HG03139 (cell line): ENCODE measurements around the gene CEP170B.
"Not testable (repeated sequence)": the region's sequence is repeated elsewhere in the genome, so short reads cannot be mapped to it uniquely, and the experiment has no call there.

Experiments used
- ATAC-seq: cut with Tn5 transposase; IDR thresholded peaks from one replicate; pipeline ENCODE4 v1.9.1; 2021; ENCODE audit not compliant: unreplicated experiment

The CEP170B gene

DNA sequence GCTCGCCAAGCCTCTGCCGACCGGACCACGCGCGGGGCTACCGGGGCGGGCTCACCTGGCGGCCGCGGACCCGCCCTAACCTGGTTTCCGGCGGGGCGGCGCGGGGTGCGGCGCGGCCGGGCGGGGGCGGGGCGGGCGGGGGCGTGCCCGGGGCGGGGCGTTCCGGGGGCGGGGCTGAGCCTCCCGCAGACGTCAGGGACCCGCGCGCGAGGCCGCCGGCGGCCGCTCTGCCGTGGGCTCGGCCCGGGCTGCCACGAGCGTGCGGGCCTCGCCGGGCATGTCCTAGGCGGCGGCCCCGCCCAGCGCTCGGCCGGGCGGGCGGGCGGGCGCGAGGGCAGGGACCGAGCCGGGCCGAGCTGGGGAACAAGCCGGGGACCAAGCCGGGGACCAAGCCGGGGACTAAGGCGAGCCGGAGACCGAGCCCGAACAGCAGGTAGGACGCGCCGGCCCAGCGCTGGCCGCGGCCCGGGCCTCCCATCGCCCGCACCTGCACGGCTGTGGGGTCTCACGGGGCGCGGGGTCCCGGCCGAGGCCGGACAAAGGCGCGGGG is at the start of gene CEP170B:
Gene CEP170B, plus strand, starts transcription at position 188 of the 550 bp plus-strand sequence. CDS start 3,183 bp downstream, outside the sequence.
- peak; percentile 51 for ATAC-seq

DNA sequence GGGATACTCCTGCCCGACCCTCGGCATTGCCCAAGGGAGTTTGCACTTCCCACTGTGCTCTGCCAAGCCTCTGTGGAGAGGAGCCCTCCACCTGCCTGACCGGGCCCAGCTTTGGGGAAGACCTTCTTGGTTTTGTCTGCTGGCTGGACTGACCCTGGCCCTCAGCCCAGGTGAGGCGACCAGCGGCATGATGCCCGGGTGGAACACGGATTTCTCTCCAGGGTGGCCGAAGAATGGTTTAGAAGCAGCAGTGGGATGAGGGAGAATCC is 48.5 kb upstream of the CEP170B start:
- no peak for ATAC-seq

DNA sequence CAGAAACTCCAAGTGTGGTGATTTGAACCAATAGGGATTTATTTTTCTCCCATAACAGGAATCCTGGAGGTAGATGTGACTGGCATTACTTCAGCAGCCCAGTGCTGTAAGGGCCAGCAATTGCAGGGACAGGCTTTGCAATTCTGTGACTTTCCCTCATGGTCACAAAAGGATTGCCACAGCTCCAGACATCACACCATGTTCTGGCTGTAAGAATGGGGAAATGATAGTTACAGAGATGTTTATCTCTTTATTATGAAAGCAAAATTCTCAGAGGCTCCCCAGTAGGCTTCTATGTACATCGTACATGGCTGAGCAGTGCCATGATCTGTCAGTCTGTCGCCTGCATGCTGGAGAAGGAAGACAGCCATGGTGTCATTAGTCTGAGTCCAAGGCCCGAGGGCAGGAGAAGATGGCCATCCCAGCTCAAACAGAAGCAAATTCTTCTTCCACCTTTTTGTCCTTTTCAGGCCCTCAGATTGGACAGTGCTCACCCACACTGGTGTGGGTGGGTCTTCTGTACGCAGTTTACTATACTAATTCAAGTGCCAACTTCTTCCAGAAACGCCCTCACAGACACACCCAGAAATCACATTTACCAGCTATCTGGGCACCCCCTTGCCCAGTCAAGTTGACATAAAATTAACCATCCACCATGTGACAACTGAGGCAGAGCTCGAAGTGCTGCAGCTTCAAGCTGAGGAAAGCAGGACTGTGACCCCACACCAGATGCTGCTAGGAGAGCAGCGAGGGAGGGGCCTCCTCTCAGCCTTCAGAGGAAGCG is 46.9 kb upstream of the CEP170B start:
- no peak for ATAC-seq

DNA sequence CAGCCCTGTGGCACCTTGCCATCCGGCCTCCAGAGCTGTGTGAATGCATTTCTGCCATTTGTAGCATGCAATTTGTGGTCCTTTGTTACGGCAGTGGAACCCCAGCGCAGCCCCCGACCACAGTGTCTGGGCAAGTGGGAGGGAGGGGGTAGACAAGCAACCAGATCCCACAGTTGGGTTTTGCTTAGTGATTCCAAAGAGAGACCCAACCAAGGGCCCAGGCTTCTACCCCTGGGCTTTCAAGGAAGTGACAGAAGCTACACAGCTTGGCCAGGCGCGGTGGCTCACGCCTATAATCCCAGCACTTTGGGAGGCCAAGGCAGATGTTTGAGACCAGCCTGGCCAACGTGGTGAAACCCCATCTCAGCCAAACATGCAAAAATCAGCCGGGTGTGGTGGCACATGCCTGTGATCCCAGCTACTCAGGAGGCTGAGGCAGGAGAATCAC is 46.3 kb upstream of the CEP170B start:
- ATAC-seq = no peak

DNA sequence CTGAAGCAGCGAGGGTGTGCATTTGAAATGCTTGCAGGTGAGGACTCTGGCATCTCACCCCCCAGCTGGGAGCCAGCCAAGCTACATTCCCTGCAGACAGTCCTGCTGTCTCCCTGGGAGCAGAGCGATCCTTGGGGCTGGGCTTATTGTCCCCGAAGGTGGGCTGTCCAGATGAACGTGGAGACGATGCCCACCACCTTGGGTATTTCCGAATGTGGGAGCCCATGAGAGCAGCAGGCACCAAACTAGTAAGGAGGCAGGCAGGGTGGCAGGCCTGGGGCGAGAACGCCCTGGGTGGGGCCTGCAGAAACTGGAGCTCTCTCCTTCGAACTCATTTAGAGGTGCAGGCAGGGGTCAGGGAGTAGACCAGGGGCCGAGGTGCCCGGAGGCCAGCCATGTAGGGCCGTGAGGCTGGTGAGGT is 45.7 kb upstream of the CEP170B start:
- no peak for ATAC-seq

DNA sequence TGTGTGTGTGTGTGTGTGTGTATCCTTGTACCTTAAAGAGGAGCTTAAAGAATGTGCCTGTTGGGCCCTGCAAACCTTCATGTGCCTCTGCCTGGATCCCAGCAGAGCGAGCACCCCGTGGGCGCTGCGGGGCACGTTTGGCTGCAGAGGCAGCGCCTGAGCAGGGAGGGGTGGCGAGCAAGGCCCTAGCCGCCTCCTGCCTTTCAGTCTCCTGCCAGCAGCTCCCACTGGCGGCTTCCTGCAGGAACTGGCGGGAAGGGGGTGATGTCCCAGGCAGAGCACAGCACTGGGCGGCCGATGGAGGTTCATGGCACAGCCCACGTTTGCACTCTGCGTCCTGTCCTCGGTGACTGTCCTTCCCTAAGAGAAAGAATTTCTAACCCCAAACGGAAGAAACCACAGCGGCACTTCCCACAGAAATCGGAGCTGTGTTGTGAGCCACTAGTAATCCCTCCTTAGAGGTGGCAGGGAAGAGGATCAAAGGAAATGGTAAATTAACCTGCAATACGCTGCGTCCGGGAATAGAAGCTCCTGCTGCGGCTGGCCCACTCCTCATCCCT is 44.3 kb upstream of the CEP170B start:
- ATAC-seq = no peak

DNA sequence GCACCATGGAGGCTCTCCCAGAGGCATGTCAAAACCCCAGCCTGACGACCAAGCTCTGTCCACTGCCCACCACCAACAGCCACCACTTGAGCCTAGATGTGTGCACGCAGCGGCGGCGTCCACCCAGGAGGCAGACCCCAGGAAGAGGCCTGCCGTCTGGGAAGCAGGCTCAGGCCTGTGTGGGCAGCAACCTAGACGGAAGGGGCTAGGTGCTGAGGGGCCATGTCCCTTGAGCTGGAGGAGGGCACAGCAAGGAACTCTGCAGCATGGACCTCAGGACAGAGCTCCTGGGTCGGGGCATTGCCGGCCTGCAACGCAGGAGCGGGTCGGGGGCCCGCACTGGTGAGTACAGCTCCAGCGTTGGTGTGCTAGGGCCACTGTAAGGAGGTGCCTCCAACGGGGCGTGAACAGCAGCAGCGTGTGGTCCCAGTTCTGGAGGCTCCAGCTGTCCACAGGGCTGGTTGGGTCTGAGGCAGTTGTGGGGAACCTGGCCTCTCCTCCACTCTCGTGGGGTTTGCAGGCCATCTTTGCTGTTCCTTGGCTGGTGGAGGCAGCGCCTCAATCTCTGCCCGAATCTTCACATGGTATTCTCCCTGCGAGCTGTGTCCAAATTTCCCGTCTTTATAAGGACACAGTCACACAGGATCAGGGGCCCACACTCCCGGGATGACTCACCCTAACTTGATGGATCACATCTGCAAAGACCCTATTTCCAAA is 43.7 kb upstream of the CEP170B start:
- no peak for ATAC-seq

DNA sequence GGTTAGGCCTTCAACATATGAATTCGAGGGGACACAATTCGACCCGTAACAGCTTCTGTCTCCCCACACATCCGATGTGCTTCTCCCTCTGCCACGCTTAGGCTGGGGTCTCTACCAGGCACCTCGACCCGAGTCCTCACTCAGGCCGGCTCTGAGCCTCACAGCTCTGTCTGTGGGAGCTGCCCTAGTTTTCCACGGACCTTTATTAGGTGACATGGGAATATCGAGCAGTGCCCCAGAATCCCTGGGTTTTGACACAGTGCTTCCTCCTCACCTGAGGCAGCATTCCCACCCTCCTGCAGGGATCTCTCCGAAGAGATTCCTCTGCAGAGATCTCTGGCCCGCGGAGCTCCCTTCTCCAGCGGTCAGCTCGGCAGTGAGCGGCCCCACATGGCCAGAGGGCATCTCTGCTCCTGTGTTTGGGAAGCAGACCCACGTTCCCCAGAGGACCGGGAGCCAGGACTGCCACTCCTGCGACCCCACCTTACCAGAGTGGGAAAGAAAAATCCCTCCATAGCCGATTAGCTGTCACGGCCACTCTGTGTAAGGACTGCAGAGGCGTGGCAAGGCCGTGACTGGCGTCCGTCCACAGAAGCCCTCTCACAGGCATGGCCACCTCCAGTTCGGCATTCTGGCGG is 43.0 kb upstream of the CEP170B start:
- ATAC-seq = no peak

DNA sequence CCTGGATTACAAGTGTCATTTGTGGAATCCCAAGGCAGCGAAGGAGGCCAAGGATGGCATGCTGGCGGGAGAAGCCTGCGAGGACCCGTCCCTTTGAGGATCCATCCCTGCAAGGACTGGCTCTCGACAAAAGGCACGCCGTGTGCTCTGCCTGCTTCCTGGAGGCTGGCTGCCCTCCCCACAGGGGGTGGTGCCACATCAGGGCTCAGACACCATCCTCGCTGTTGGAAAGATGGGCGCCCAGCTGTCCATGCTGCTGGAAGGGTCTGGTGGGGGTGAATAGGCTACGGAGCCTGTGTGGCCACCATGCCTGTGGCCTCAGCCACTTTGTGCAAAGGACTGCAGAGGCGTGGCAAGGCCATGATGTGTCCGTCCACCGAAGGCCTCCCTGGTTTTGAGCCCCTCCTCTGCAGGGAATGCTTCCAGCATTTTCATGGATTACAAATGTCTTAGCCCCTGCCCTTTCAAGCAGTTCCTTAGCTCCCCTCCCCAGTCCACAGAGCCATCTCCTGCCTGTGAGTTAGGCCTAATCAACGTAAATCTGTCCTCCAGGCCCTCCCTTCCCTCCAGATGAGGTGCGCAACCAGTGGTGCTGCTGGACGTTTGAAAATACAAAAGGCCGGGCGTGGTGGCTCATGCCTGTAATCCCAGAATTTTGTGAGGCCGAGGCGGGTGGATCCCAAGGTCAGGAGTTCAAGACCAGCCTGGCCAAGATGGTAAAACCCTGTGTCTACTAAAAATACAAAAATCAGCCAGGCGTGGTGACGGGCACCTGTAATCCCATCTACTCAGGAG is 42.0 kb upstream of the CEP170B start:
- no peak for ATAC-seq

DNA sequence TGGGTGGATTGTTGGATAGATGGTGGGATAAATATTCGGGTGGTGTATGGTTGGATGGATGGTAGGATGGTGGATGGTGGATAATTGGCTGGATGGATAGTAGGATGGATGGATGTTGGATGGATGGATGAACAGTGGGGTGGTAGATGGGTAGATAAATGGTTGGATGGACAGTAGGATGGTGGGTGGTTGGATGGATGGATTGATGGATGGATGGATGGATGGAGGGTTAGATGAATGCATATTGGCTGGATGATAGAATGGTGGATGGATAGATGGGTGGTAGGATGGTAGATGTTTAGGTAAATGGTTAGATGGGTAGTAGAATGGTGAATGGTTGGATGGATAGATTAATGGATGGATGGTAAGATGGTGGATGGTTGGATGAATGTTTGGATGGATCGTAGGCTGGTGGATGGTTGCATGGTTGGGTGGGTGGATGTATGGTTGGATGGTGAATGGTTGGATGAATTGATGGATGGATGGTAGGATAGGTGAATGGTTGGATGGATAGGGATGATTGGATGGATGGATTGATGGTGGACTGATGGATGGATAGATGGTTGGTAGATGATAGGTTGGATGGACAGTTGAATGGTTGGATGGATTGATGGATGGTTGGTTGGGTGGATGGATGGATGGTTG is 40.6 kb upstream of the CEP170B start:
- ATAC-seq = no peak

DNA sequence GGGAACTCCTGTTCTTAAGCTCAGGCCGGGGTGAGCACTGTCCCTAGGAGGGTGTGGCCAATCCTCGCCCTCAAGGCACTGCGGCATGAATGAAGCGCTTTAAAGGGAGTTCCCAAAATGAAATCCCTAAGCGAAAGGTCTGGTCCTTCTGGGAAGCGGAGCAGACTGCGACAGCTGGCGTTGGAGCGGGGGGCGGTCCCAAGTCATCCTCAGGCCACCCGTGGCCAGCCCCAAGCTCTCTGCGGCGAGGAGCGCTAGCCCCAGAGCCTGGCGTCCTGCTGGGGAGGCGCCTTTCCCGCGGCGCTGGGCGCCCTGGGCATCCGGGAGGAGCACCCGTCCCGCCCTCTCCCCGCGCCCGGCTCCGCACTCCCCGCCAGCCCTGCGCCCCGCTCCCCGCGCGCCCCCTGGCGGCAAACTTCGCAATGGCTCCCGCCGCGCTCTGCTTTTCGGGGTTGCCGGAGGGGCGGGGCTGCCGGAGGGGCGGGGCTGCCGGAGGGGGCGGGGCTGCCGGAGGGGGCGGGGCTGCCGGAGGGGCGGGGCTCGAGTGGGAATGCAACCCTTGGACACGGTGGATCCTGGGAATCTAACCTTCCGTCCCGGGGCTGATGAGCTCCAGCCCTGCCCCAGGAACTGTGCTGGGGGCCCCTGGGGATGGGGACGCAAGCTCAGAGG is 38.7 kb upstream of the CEP170B start:
- ATAC-seq = no peak

DNA sequence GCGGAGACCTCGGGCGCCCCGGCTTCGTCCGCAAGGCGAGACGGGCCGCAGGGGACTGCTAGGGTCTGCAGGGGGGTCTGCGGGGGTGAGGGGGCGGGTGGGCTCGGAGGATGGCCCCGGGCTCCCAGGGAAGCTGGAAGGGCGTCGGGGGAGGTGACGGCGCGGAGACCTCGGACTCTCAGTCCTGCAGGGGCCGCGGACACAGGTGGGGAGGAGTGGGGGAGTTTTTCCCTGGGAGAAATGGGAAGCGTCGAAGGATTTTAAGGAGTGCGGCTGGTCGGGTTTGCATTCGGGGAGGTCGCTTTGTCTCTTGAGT is 38.2 kb upstream of the CEP170B start:
- ATAC-seq = no peak

DNA sequence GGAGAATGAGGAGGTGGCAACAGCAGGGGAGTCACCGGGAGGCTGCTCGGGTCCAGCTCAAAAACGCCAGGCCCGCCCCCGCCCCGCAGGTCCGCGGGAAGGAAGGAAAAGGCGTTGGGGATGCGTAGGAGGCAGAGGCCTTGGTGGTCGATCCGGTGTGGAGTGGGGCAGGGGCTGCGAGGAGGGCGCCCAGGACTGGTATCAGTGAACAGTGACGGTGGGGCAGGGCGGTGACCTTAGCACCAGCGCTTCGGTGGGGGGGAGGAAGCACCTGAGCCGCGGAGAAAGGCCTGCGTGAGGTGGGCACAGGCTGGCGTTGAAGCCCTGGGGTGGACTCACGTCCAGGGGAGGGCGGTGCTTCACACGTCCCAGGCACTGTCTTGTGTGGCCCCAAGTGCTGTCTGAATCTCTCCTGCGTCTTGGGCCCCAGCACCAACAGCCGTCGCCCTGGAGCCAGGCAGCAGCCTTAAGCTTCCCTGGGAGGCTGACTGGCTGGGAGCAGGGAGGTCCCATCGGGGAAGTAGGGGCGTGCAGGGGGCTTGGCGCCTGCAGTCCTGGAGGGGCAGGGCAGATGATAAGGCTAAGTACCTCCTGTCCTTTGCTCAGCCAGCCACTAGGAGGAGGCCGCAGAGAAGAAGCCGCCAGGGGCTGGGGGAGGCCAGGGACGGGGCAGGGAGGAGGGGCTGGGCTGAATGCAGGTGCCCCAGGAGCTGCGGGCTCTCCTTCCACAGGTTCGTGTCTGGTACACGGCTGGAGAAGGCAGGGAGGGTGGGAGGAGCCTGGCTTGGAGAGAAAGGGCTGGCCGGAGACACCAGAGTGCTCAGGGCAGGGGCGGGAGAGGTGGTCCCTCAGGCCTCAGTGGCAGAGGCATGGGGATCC is 37.7 kb upstream of the CEP170B start:
- no peak for ATAC-seq

DNA sequence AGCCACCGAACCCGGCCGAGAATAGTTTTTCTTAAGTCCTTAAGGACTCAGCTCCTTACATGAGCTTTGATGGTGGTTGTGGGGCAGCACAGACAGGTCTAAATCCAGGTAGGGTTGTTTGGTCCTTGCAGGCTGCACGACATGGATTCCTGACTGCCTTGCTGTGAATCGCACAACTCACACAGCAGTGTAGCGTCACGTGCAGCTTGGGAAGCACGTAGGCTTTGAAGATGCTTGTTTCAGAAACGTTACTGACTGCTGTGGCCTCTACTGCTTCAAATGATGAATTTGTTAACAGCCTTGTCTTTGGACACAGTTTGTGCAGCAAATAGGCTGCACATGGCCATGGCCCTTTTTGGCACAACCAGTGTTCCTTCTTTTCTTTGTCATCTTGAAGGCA is 34.3 kb upstream of the CEP170B start:
- no peak for ATAC-seq

DNA sequence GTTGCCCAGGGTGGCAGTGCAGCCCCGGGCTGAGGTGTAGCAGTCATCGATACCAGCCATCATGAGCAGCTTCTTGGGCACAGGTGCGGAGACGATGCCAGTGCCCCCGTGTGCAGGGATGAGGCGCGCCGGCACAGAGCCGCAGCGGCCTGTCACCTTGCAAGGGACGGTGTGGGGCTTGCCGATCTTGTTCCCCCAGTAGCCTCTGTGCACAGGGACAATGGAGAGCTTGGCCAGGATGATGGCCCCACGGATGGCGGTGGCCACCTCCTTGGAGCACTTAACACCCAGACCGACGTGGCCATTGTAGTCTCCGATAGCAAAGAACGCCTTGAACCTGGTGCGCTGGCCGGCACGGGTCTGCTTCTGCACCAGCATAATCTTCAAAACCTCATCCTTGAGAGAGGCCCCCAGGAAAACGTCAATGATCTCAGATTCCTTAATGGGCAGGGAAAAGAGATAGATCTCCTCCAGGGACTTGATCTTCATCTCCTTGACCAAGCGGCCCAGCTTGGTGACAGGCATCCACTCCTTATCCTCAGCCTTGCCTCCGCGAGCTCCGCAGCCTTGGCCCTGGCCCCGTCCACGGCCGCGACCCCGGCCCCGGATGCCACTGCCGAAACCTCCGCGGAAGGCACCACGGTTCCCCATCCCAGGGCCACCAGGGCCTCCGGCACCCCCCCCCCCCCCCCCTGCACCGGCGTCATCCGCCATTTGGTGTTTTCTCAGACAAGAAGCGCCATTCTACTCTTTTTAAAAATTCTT is 28.7 kb upstream of the CEP170B start:
- not testable (repeated sequence) for ATAC-seq

DNA sequence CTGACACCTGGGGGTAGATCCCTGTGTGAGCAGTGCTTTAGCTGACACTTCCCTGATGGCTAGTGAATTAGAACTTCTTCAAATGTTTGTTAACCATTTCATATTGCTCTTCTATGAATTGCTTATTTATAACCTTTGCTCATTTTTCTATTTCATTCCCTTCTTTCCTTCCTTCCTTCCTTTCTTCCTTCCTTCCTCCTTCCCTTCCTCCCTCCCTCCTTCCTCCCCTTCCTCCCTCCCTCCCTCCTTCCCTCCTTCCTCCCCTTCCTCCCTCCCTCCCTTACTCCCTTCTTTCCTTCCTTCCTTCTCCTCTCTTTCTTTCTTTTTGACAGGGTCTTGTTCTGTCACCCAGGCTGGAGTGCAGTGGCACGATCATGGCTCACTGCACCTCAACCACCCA is 23.3 kb upstream of the CEP170B start:
- no peak for ATAC-seq

DNA sequence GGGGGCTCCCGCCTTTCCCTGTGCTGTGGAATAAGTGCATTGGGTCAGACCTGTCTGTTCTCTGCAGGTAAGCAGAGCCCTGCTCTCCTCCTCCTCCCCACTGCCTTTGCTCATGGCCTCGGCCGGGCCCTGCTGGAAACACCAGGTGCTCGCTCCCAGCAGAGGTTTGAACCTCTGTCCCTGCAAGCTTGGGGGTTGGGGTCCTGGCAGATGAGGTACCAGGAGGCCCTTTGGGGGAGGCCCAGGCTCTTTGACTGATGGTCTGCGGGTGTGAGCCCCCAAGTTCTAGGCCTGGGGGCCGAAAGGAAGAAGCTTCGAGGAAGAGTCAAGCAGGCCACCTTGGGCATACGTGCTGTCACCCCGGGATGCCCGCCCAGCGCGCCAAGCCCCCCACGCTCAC is 22.1 kb upstream of the CEP170B start:
- no peak for ATAC-seq
